Iris pigment epithelial cell (primary cell): Measurements from ENCODE around the gene FUT4.
"Not testable (repeated sequence)": the region's sequence is repeated elsewhere in the genome, so short reads cannot be mapped to it uniquely, and the experiment has no call there.

Experiments
- DNase-seq: peaks from one replicate; pipeline ENCODE4 v3.0.0-alpha.2; 2011; ENCODE audit warnings: low read depth

Gene FUT4

GRCh38 chr11:94543695-94544645 is at the start of gene FUT4:
Gene FUT4 (plus strand): TSS chr11:94543921. CDS start chr11:94544134, 213 bp downstream.
- DNase-seq: peak; percentile 86

- no peak for DNase-seq
Observed at GRCh38 chr11:94494126-94494680, 49.5 kb upstream of the FUT4 start.

- DNase-seq: no peak
Observed at GRCh38 chr11:94500181-94500580, 43.5 kb upstream of the FUT4 start.

- no peak for DNase-seq
Observed at GRCh38 chr11:94501522-94501921, 42.2 kb upstream of the FUT4 start.

GRCh38 chr11:94504689-94505293 is 38.9 kb upstream of the FUT4 start:
- peak; percentile 72 for DNase-seq

GRCh38 chr11:94506513-94506912 is 37.2 kb upstream of the FUT4 start:
- not testable (repeated sequence) for DNase-seq

- no peak for DNase-seq
Observed at GRCh38 chr11:94507485-94507884, 36.2 kb upstream of the FUT4 start.

GRCh38 chr11:94511932-94512781 is 31.6 kb upstream of the FUT4 start, which contains the start of gene C11orf97:
Gene C11orf97 (plus strand): TSS chr11:94512461. CDS start chr11:94512529, 68 bp downstream.
- peak; percentile 39 for DNase-seq

GRCh38 chr11:94513091-94513490 is 30.6 kb upstream of the FUT4 start:
- DNase-seq: no peak

- no peak for DNase-seq
Observed at GRCh38 chr11:94515398-94515797, 28.3 kb upstream of the FUT4 start.

- no peak for DNase-seq
Observed at GRCh38 chr11:94516725-94517124, 27.0 kb upstream of the FUT4 start.

GRCh38 chr11:94518300-94518699 is 25.4 kb upstream of the FUT4 start:
- no peak for DNase-seq

GRCh38 chr11:94519478-94520084 is 24.1 kb upstream of the FUT4 start:
- peak; percentile 33 for DNase-seq

- DNase-seq: peak; percentile 34
Observed at GRCh38 chr11:94521684-94522083, 22.0 kb upstream of the FUT4 start.

- no peak for DNase-seq
Observed at GRCh38 chr11:94524341-94524740, 19.4 kb upstream of the FUT4 start.

- peak; percentile 73 for DNase-seq
Observed at GRCh38 chr11:94525546-94526324, 18.0 kb upstream of the FUT4 start.

GRCh38 chr11:94526645-94527438 is 16.9 kb upstream of the FUT4 start:
- DNase-seq: no peak

- no peak for DNase-seq
Observed at GRCh38 chr11:94528551-94528950, 15.2 kb upstream of the FUT4 start.

- DNase-seq: no peak
Observed at GRCh38 chr11:94532211-94532610, 11.5 kb upstream of the FUT4 start.

- DNase-seq: no peak
Observed at GRCh38 chr11:94533206-94533605, 10.5 kb upstream of the FUT4 start.
